ENCODE measurements around the gene GDPGP1. TPM values are rescaled to one million over a fixed set of nuclear protein-coding genes. Genes with fewer than 3 reads are reported as not detected.
A peak's percentile ranks its signal among the peaks of the same experiment; 100 is the strongest.

Gene GDPGP1
- 1 to 10 TPM; 7.5 to 8.3 TPM for total RNA-seq
- polyA plus RNA-seq (2013, experiment 1 of 2) = 2.0 TPM
- 3.4 TPM for polyA plus RNA-seq (2013, experiment 2 of 2)
- 2.4 to 9.8 (median 5.3) reads per million in 172 experiments for total RNA-seq

GRCh38 chr15:90234096-90234988 lies at the start of gene GDPGP1:
GDPGP1 (plus strand) TSS chr15:90234209; CDS start chr15:90240909, 6,700 bp downstream.
- intact Hi-C loops (cut with DNase I, micrococcal nuclease) = loop anchor here (1.0 to 10.0 kb wide), 8 partner anchors 31 to 696 kb away; partner anchors contain the start of genes NGRN (in 2 of the 2), AP3S2 (in 1 of the 2), IDH2 (in 1 of the 2) and IQGAP1 (in 1 of the 2)
- no peaks in the 10 kb centered on the region for H3K9me3 ChIP-seq (ENCODE audit: control insufficient read depth in 1 of 2, insufficient read depth in 1 of 2, low read length in 2 of 2)
- H3K4me3 ChIP-seq (ENCODE audit: low read length) = peak within 1 kb of the TSS; percentile 89
- peaks cover 39% of the 10 kb centered on the region for H3K36me3 ChIP-seq (ENCODE audit: insufficient read depth, low read length)
- peaks cover 53% of the 10 kb centered on the region for H3K4me1 ChIP-seq (ENCODE audit: insufficient read depth, low read length)
- DNase-seq (peak in 5 of 14 experiments; percentile 78 to 98 (median 95)), ATAC-seq (ENCODE audit: poor library complexity) (peak; percentile 58)
- Mint-ChIP-seq H3K27ac (peak within 1 kb of the TSS; percentile 99), H3K27me3 (no peaks in the 10 kb centered on the region), H3K9me3 (no peaks in the 10 kb centered on the region), H3K4me1 (ENCODE audit: low read depth) (peaks cover 50% of the 10 kb centered on the region), H3K4me3 (peak within 1 kb of the TSS; percentile 93), H3K36me3 (ENCODE audit: low read depth) (peaks cover 64% of the 10 kb centered on the region)
- CTCF ChIA-PET = interaction anchor here (0.6 to 1.6 kb wide), 5 partner anchors 20 to 698 kb away, joined by 3 to 7 read pairs (median 4); partner anchors contain the start of gene HDDC3
- TF ChIP-seq CTCF (IDR thresholded peaks at IDR 0.05) = no peak
- H3K27me3 ChIP-seq (ENCODE audit: control insufficient read depth in 1 of 2, insufficient read depth in 2 of 2, low read length in 2 of 2) = no peaks in the 10 kb centered on the region
- POLR2A ChIA-PET = interaction anchor here (0.6 to 5.1 kb wide), 22 partner anchors 10 to 701 kb away, joined by 3 to 97 read pairs (median 8); partner anchors contain the start of genes AP3S2, HDDC3, IDH2 and IQGAP1
- H3K27ac ChIP-seq (ENCODE audit: low read depth in 1 of 2, low read length in 2 of 2) = peak within 1 kb of the TSS; percentile 97 to 99

DNA sequence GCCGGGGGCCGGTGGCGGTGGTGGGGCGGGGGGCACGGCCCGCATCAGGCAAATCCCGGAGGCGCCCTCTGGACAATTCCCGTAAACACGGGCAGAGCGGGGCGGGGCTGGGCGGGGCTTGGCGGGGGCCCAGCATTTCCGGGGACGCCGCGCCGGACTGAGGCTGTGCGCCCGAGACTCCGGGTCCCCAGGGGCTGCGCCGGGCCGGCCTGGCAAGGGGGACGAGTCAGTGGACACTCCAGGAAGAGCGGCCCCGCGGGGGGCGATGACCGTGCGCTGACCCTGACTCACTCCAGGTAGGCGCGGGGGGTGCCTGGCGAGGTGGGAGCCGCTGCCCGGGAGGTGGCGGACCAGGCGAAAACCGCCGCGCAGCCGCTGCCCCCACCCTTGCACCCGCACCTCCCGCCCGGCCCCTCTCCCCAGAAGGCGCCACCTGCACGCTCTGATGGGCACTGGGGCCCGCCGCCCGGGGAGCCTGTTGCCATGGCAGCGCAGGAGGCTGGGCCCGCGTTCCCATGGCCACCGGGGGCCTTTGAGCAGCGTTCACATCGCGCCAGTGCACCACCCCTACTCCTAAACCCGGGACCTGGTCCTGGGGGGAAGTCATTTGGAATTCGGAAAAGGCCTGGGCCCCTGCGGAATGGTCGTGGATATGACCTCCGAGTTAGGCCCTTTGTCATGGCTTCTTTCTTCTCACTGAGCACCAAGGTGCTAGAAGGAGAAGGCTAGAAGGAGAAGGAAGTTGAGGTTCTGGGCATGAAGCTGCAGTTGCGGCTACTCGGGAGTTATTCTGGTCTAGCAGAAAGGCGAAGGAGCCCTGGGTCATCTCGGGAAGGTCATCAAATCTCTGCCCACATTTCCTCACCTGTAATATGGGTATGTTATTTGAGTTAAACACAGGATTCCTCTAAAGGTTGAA lies 49.0 kb upstream of the GDPGP1 start:
- no peaks in the 10 kb centered on the region for H3K9me3 ChIP-seq (ENCODE audit: control insufficient read depth in 1 of 2, insufficient read depth in 1 of 2, low read length in 2 of 2)
- DNase-seq (peak; percentile 24 to 79 (median 52)), ATAC-seq (ENCODE audit: poor library complexity) (peak; percentile 84)
- H3K4me3 ChIP-seq (ENCODE audit: low read length) = peak overlapping the region; percentile 63
- no peaks in the 10 kb centered on the region for H3K36me3 ChIP-seq (ENCODE audit: insufficient read depth, low read length)
- H3K27me3 ChIP-seq (ENCODE audit: control insufficient read depth in 1 of 2, insufficient read depth in 2 of 2, low read length in 2 of 2) = no peaks in the 10 kb centered on the region
- H3K27ac ChIP-seq (ENCODE audit: low read depth in 1 of 2, low read length in 2 of 2) = no peak overlapping the region
- ChIA-PET POLR2A (no interaction called here), CTCF (no interaction called here)
- H3K27ac Mint-ChIP-seq = peak overlapping the region; percentile 7
- peaks cover 17% of the 10 kb centered on the region for H3K4me1 ChIP-seq (ENCODE audit: insufficient read depth, low read length)
- peaks cover 13% of the 10 kb centered on the region for H3K4me1 Mint-ChIP-seq (ENCODE audit: low read depth)
- intact Hi-C loops (cut with DNase I, micrococcal nuclease) = no loop called here
- H3K36me3 Mint-ChIP-seq (ENCODE audit: low read depth) = no peaks in the 10 kb centered on the region
- no peaks in the 10 kb centered on the region for H3K27me3 Mint-ChIP-seq
- H3K4me3 Mint-ChIP-seq = peak overlapping the region; percentile 81
- no peak for TF ChIP-seq CTCF (IDR thresholded peaks at IDR 0.05)
- no peaks in the 10 kb centered on the region for H3K9me3 Mint-ChIP-seq
